ENCODE measurements around the gene INSL3. TPM values are rescaled to one million over a fixed set of nuclear protein-coding genes. Genes with fewer than 3 reads are reported as not detected.

The INSL3 gene
- total and polyA plus RNA-seq, 2 of the 13 experiments (the other 11 are each of a cell fraction or from before 2014, with no cell fraction given) = 0.30 TPM; not detected in 1

- no peak for TF ChIP-seq ZNF17 (CRISPR knock-in tag; IDR thresholded peaks at IDR 0.05)
- no peak for TF ChIP-seq MTF1 (CRISPR knock-in tag; IDR thresholded peaks at IDR 0.05)
- no peak for TF ChIP-seq THYN1 (CRISPR knock-in tag; IDR thresholded peaks at IDR 0.05; ENCODE audit: borderline replicate concordance, low read depth)
- TF ChIP-seq XBP1 (CRISPR knock-in tag; IDR thresholded peaks at IDR 0.05) = no peak
- TF ChIP-seq ZSCAN29 (CRISPR knock-in tag; conservative IDR thresholded peaks at IDR 0.05) = no peak
- TF ChIP-seq ZNF232 (CRISPR knock-in tag; IDR thresholded peaks at IDR 0.05; ENCODE audit: borderline replicate concordance) = 0 out of 2 replicates have a peak, but pooled peaks have one; percentile 18
- no peak for TF ChIP-seq ERF (CRISPR knock-in tag; IDR thresholded peaks at IDR 0.05)
- TF ChIP-seq ZFP90 (CRISPR knock-in tag; IDR thresholded peaks at IDR 0.05; ENCODE audit: borderline replicate concordance) = no peak
- TF ChIP-seq ZBTB2 (CRISPR knock-in tag; IDR thresholded peaks at IDR 0.05; ENCODE audit: low read depth) = no peak
- TF ChIP-seq NR2C2 (CRISPR knock-in tag; IDR thresholded peaks at IDR 0.05; ENCODE audit: borderline replicate concordance) = no peak
- TF ChIP-seq ZBTB21 (CRISPR knock-in tag; IDR thresholded peaks at IDR 0.05) = no peak
- TF ChIP-seq TFDP1 (CRISPR knock-in tag; IDR thresholded peaks at IDR 0.05; ENCODE audit: borderline replicate concordance) = peak; percentile 20; the same call in 1 of the 2 replicates
- TF ChIP-seq MIER2 (CRISPR knock-in tag; IDR thresholded peaks at IDR 0.05) = no peak
- TF ChIP-seq NCOA2 (CRISPR knock-in tag; IDR thresholded peaks at IDR 0.05) = peak; percentile 60
- no peak for TF ChIP-seq TAF15 (IDR thresholded peaks at IDR 0.05; ENCODE audit: low read depth, low read length, poor library complexity, severe bottlenecking)
- TF ChIP-seq ZNF816 (CRISPR knock-in tag; IDR thresholded peaks at IDR 0.05; ENCODE audit: borderline replicate concordance) = no peak
- no peak for TF ChIP-seq ZFYVE20 (CRISPR knock-in tag; IDR thresholded peaks at IDR 0.05; ENCODE audit: borderline replicate concordance, low read depth)
- no peak for TF ChIP-seq ZNF781 (CRISPR knock-in tag; IDR thresholded peaks at IDR 0.05; ENCODE audit: borderline replicate concordance, not compliant biosample characterization)
- TF ChIP-seq ZNF142 (CRISPR knock-in tag; IDR thresholded peaks at IDR 0.05) = no peak
- TF ChIP-seq ZNF557 (CRISPR knock-in tag; IDR thresholded peaks at IDR 0.05) = no peak
- TF ChIP-seq ZNF550 (CRISPR knock-in tag; IDR thresholded peaks at IDR 0.05; ENCODE audit: borderline replicate concordance) = no peak
These were observed 26.4 kb upstream of the INSL3 start, which contains the start of gene JAK3 (continued) for GRCh38 chr19:17847538-17848366.
